Glutamatergic neuron (in vitro differentiated cells): ENCODE data around the gene SLC5A7. TPM values are rescaled to one million over a fixed set of nuclear protein-coding genes. Genes with fewer than 3 reads are reported as not detected.

Experiments
- DNase-seq: peaks from one replicate; pipeline ENCODE4 v3.0.0; 2022
- H3K27ac Mint-ChIP-seq: one replicate; pipeline ENCODE4 v1.8.0; 2020; ENCODE audit warnings: mild to moderate bottlenecking, mixed read lengths, inconsistent platforms; ENCODE audit not compliant: unreplicated experiment
- H3K27me3 Mint-ChIP-seq: one replicate; pipeline ENCODE4 v1.8.0; 2020; ENCODE audit warnings: mild to moderate bottlenecking, moderate library complexity, mixed read lengths, inconsistent platforms; ENCODE audit not compliant: unreplicated experiment
- H3K36me3 Mint-ChIP-seq: one replicate; pipeline ENCODE4 v1.8.0; 2020; ENCODE audit warnings: mild to moderate bottlenecking, mixed read lengths, inconsistent platforms; ENCODE audit not compliant: unreplicated experiment
- H3K4me1 Mint-ChIP-seq: one replicate; pipeline ENCODE4 v1.8.0; 2020; ENCODE audit warnings: mild to moderate bottlenecking, low read depth, mixed read lengths, inconsistent platforms; ENCODE audit not compliant: unreplicated experiment
- H3K4me3 Mint-ChIP-seq: one replicate; pipeline ENCODE4 v1.8.0; 2020; ENCODE audit warnings: mild to moderate bottlenecking, mixed read lengths, inconsistent platforms; ENCODE audit not compliant: unreplicated experiment
- H3K9me3 Mint-ChIP-seq: one replicate; pipeline ENCODE4 v1.8.0; 2020; ENCODE audit warnings: mild to moderate bottlenecking, moderate library complexity, mixed read lengths, inconsistent platforms; ENCODE audit not compliant: unreplicated experiment
- CTCF ChIP-seq: fragments of 200-600 bp; sonication (generic); IDR thresholded peaks from one replicate; pipeline ENCODE4 v1.5.0; 2021; ENCODE audit not compliant: partially characterized antibody, unreplicated experiment
- total RNA-seq: library from RNA; stranded (reverse); fragmentation: NEBNext Ultra II Directional; extraction: Animal tissue kit (Norgen Biotek cat#: 25700); gene quantifications from one replicate; pipeline ENCODE4 v1.2.1, GENCODE V29; 2021; ENCODE audit not compliant: unreplicated experiment

The SLC5A7 gene
- total RNA-seq, 1 donor from 2014 or later = 0.27 TPM

DNA sequence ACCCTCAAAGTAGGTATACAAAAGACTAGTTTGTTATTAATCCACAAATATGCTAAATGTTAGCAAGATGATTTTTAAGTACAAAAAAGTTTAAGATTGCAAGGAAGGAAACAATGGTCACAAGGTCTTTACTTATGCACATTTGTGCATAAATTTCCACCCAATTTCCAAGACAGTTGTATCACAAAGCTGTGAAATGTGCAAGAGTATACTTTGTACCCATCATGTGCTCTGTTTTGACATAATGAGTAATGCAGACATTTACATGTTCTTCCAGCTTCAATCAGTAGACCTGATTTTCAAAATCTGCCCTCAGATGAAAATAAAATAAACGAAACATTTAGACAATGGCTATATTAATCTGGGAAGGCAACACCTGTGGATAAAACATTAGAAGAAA is 27.0 kb downstream of the SLC5A7 start:
- Mint-ChIP-seq H3K27ac (no peak overlapping the region), H3K27me3 (no peaks in the 10 kb centered on the region), H3K9me3 (no peaks in the 10 kb centered on the region), H3K4me3 (no peak overlapping the region), H3K36me3 (no peaks in the 10 kb centered on the region), H3K4me1 (no peaks in the 10 kb centered on the region)
- DNase-seq = no peak
- TF ChIP-seq CTCF = no peak

GRCh38 chr2:108022628-108023027 is 36.3 kb downstream of the SLC5A7 start:
- Mint-ChIP-seq H3K4me3 (no peak overlapping the region), H3K27ac (no peak overlapping the region), H3K27me3 (no peaks in the 10 kb centered on the region), H3K36me3 (no peaks in the 10 kb centered on the region), H3K4me1 (no peaks in the 10 kb centered on the region), H3K9me3 (no peaks in the 10 kb centered on the region)
- DNase-seq = no peak
- TF ChIP-seq CTCF = no peak

DNA sequence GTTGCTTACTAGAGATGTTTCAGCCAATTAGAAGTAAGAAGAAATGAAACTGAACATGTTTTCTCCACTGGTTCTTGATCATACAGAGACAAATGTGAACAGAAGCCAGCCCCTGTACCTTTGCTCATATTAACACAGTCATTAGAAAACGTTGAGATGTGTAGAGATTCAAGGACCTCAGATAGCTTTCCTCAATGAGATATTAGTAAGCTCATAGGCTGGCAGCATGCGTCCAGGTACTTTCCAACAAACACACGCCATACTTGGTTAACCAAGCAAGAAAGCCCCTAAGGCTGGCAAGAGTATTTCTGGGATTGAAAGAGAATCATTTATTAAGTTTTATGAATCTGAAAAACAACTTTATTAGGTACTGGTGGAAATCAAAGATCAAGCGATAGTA is 37.5 kb downstream of the SLC5A7 start:
- no peak for DNase-seq
- no peaks in the 10 kb centered on the region for H3K4me1 Mint-ChIP-seq
- TF ChIP-seq CTCF = no peak
- H3K9me3 Mint-ChIP-seq = no peaks in the 10 kb centered on the region
- no peaks in the 10 kb centered on the region for H3K27me3 Mint-ChIP-seq
- no peak overlapping the region for H3K27ac Mint-ChIP-seq
- H3K4me3 Mint-ChIP-seq = no peak overlapping the region
- H3K36me3 Mint-ChIP-seq = no peaks in the 10 kb centered on the region

DNA sequence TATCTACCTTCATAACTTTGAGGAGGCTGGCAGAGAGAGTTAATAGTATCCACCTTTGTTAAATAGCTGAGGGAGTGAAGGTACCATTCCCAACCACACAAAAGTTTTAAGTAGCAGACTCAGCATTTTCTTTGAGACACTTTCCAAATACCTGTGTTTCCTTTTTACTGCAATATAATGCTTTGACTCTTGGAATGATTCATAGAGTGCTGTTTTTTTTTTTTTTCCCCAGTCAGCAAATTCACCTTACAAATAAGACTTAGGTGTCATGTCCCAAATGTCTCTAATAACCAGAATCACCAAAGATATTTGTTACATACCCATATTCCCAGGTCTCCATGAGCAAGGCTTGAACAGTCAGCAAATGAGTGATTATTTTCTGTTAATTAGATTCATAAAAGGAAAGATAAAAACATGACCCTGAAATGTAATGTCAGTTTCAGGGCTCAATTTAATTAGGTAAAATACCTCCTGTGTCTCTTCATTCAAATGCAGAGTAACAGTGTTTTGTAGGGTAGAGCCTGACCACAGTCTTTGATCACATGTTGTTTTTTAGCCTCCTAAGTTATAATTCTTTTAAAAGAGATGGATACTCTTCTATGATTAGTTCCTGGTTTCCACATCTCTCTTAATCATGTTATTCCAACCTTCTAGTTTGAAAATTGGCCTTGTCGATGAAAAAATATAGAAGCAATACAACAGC is 39.9 kb downstream of the SLC5A7 start:
- H3K27me3 Mint-ChIP-seq = no peaks in the 10 kb centered on the region

More for the DNA sequence above, 39.9 kb downstream of the SLC5A7 start:
- H3K4me1 Mint-ChIP-seq = no peaks in the 10 kb centered on the region
- DNase-seq = no peak
- no peaks in the 10 kb centered on the region for H3K9me3 Mint-ChIP-seq
- TF ChIP-seq CTCF = no peak
- H3K4me3 Mint-ChIP-seq = no peak overlapping the region
- H3K36me3 Mint-ChIP-seq = no peaks in the 10 kb centered on the region
- no peak overlapping the region for H3K27ac Mint-ChIP-seq
